22Rv1 (cell line): ENCODE results near the gene JAKMIP1.

Source experiments
- ZFX ChIP-seq: fragments of 450-650 bp; IDR thresholded peaks from 2 replicates; pipeline ENCODE4 v1.6.1; 2017; ENCODE audit warnings: antibody characterized with exemption, borderline replicate concordance
- TF ChIP-seq, protein P1 (sequence below): fragments of 450-650 bp; IDR thresholded peaks from 2 replicates; pipeline ENCODE4 v1.5.1; 2017; ENCODE audit warnings: mild to moderate bottlenecking

DNA sequence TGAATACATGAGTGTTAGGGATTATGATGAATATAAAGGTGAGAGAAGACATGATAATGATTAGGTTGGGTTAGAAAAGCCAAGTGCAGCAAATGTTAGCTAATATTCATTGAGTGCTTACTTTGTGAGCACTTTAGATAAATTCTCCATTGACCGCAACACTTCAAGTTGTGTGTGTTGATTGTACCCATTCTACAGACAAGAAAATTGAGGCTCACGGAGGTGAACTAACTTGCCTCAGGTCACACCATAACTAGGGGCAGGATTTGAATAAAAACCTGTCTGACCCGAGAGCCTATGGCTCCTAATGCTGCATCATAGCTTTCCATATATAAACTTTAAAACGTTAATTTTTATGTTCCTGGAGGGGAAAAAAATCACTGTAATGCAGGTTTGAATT, 167.0 kb downstream of the JAKMIP1 start:
- TF ChIP-seq, protein P1, sequence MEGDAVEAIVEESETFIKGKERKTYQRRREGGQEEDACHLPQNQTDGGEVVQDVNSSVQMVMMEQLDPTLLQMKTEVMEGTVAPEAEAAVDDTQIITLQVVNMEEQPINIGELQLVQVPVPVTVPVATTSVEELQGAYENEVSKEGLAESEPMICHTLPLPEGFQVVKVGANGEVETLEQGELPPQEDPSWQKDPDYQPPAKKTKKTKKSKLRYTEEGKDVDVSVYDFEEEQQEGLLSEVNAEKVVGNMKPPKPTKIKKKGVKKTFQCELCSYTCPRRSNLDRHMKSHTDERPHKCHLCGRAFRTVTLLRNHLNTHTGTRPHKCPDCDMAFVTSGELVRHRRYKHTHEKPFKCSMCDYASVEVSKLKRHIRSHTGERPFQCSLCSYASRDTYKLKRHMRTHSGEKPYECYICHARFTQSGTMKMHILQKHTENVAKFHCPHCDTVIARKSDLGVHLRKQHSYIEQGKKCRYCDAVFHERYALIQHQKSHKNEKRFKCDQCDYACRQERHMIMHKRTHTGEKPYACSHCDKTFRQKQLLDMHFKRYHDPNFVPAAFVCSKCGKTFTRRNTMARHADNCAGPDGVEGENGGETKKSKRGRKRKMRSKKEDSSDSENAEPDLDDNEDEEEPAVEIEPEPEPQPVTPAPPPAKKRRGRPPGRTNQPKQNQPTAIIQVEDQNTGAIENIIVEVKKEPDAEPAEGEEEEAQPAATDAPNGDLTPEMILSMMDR = no peak
- TF ChIP-seq ZFX = no peak
